RWPE1 (cell line): ENCODE results near the gene ATP6V1E1.

Experiments
- CTCF ChIA-PET: fragments of 350-600 bp; sonication (Branson Sonifier 250); formaldehyde crosslinking; extraction: SDS; loops from one replicate; lab custom pipeline; 2021; lab: Yijun Ruan, JAX
- POLR2A ChIA-PET: fragments of 400-600 bp; formaldehyde crosslinking; extraction: SDS; loops from one replicate; lab custom pipeline; 2020; ENCODE audit warnings: antibody characterized with exemption; ENCODE audit not compliant: low non-redundant PET; lab: Yijun Ruan, JAX
- DNase-seq: peaks from one replicate; pipeline ENCODE4 v3.0.0; 2012; ENCODE audit warnings: low spot score
- H3K27ac ChIP-seq: fragments of 450-650 bp; 2 replicates; pipeline ENCODE4 v1.5.1; 2017
- CTCF ChIP-seq: fragments of 450-650 bp; conservative IDR thresholded peaks from 2 replicates; pipeline ENCODE4 v1.5.1; 2017; ENCODE audit warnings: low read depth, mild to moderate bottlenecking

ATP6V1E1 gene

GRCh38 chr22:17563936-17564391 is 64.6 kb downstream of the ATP6V1E1 start:
- ChIA-PET CTCF (interaction anchor here (0.7 to 0.9 kb wide), 2 partner anchors 9 to 490 kb away, joined by 3 read pairs; no protein-coding TSS in a partner anchor), POLR2A (no interaction called here)
- no peak for TF ChIP-seq CTCF
- no peak for DNase-seq
- no peak overlapping the region for H3K27ac ChIP-seq

GRCh38 chr22:17562906-17563870 is 65.4 kb downstream of the ATP6V1E1 start, which contains the start of gene SLC25A18:
Gene SLC25A18 (plus strand): TSS chr22:17563498. CDS start chr22:17579945, 16,447 bp downstream.
- TF ChIP-seq CTCF, result no peak
- DNase-seq, result no peak
- H3K27ac ChIP-seq, result no peak within 1 kb of the TSS
- POLR2A ChIA-PET, result no interaction called here
- CTCF ChIA-PET, result interaction anchor here (0.9 kb wide), 1 partner anchor 9 kb away, joined by 3 read pairs; no protein-coding TSS in a partner anchor

GRCh38 chr22:17559188-17559587 is 69.4 kb downstream of the ATP6V1E1 start:
- CTCF ChIA-PET, result interaction anchor here (0.7 to 1.5 kb wide), 8 partner anchors 10 to 227 kb away, joined by 3 to 10 read pairs (median 4); no protein-coding TSS in a partner anchor
- POLR2A ChIA-PET, result no interaction called here

GRCh38 chr22:17554814-17555213 is 73.7 kb downstream of the ATP6V1E1 start:
- no peak overlapping the region for H3K27ac ChIP-seq
- ChIA-PET POLR2A (no interaction called here), CTCF (interaction anchor here (1.4 kb wide), 1 partner anchor 9 kb away, joined by 3 read pairs; no protein-coding TSS in a partner anchor)
- no peak for TF ChIP-seq CTCF
- DNase-seq, result no peak

More at GRCh38 chr22:17559188-17559587, 69.4 kb downstream of the ATP6V1E1 start:
- no peak for TF ChIP-seq CTCF
- no peak for DNase-seq
- H3K27ac ChIP-seq, result no peak overlapping the region

- no peak for DNase-seq
- TF ChIP-seq CTCF, result no peak
- H3K27ac ChIP-seq, result no peak overlapping the region
- CTCF ChIA-PET, result interaction anchor here (0.6 kb wide), 1 partner anchor 499 kb away, joined by 3 read pairs; no protein-coding TSS in a partner anchor
- POLR2A ChIA-PET, result no interaction called here
Measured at GRCh38 chr22:17552737-17553136, 75.8 kb downstream of the ATP6V1E1 start.

GRCh38 chr22:17549655-17550054 is 78.9 kb downstream of the ATP6V1E1 start:
- H3K27ac ChIP-seq, result no peak overlapping the region
- no peak for DNase-seq
- POLR2A ChIA-PET, result no interaction called here
- no peak for TF ChIP-seq CTCF
- CTCF ChIA-PET, result interaction anchor here (1.3 kb wide), 1 partner anchor 9 kb away, joined by 7 read pairs; no protein-coding TSS in a partner anchor
